K562 (cell line): ENCODE data around the gene USF2. TPM values are rescaled to one million over a fixed set of nuclear protein-coding genes. Genes with fewer than 3 reads are reported as not detected.
A peak's percentile ranks its signal among the peaks of the same experiment; 100 is the strongest.

Experiments used
- CCNT2 ChIP-seq: IDR thresholded peaks from 2 replicates; pipeline ENCODE4 v1.6.1; 2011; ENCODE audit warnings: borderline replicate concordance, low read depth, mild to moderate bottlenecking, moderate library complexity, mixed read lengths, low read length; ENCODE audit not compliant: insufficient read length; ENCODE audit errors: extremely low read depth
- HDAC2 ChIP-seq: fragments of 450-650 bp; IDR thresholded peaks from 2 replicates; pipeline ENCODE4 v1.6.1; 2016; ENCODE audit warnings: mild to moderate bottlenecking
- MYBL2 ChIP-seq, 2 experiments: fragments of 450-650 bp in 1 of 2; sonication (generic) in 1 of 2; formaldehyde crosslinking in 1 of 2; IDR thresholded peaks; 2 replicates each; pipeline versions ENCODE4 v1.6.1 to v1.8.1; 2017 to 2022; ENCODE audit warnings: borderline replicate concordance in 1 of 2, inconsistent platforms in 1 of 2, low read depth in 1 of 2, mild to moderate bottlenecking in 1 of 2, missing genetic modification reagents in 1 of 2, moderate library complexity in 1 of 2
- PRDM10 ChIP-seq: fragments of 450-650 bp; IDR thresholded peaks from 2 replicates; pipeline ENCODE4 v1.6.1; 2018; ENCODE audit not compliant: partially characterized antibody
- PYGO2 ChIP-seq: fragments of 450-650 bp; IDR thresholded peaks from 2 replicates; pipeline ENCODE4 v1.6.1; 2016; ENCODE audit warnings: mild to moderate bottlenecking, missing genetic modification characterization, moderate library complexity, missing compliant biosample characterization
- RB1 ChIP-seq: fragments of 450-650 bp; IDR thresholded peaks from 2 replicates; pipeline ENCODE4 v1.6.1; 2017; ENCODE audit warnings: low read depth, mild to moderate bottlenecking
- THRB ChIP-seq: fragments of 450-650 bp; formaldehyde crosslinking; conservative IDR thresholded peaks from 2 replicates; pipeline ENCODE4 v1.4.0; 2022; ENCODE audit warnings: mild to moderate bottlenecking, missing genetic modification characterization
- ZNF212 ChIP-seq: fragments of 450-650 bp; formaldehyde crosslinking; IDR thresholded peaks from 2 replicates; pipeline ENCODE4 v1.4.0; 2020; ENCODE audit warnings: mild to moderate bottlenecking
- ZNF444 ChIP-seq: fragments of 250-450 bp; sonication (Bioruptor Pico); IDR thresholded peaks from 2 replicates; pipeline ENCODE4 v1.4.0; 2020; ENCODE audit warnings: mild to moderate bottlenecking, moderate library complexity
- polyA plus RNA-seq, 8 experiments: library from polyadenylated mRNA; depleted of rRNA in 4 of 8; stranded (reverse) in 5 of 8; unstranded in 3 of 8; fragments of >200 nt; fragmentation: Nextera tagmentation in 2 of 8; fragmentation: Illumina TruSeq in 1 of 8; extraction: Ambion mirVana in 2 of 8; extraction: Trizol in 1 of 8; gene quantifications; 2 replicates each; pipeline versions ENCODE4 v1.2.1 to v1.2.3, GENCODE V29; 2011 to 2014; ENCODE audit warnings: inconsistent platforms in 1 of 8, missing spikeins in 1 of 8
- total RNA-seq, 7 experiments: library from RNA; depleted of rRNA in 6 of 7; stranded (reverse); fragments of >200 nt in 6 of 7; fragmentation: Illumina TruSeq in 2 of 7; extraction: Trizol in 2 of 7; gene quantifications; 2 replicates each; pipeline versions ENCODE4 v1.2.1 to v1.2.3, GENCODE V29; 2011 to 2021; ENCODE audit warnings: low replicate concordance in 1 of 7
- TF ChIP-seq, protein P1 (sequence below): fragments of 450-650 bp; IDR thresholded peaks from 2 replicates; pipeline ENCODE4 v1.6.1; 2016; ENCODE audit warnings: low read depth
- TF ChIP-seq, protein P2 (sequence below), 2 experiments: fragments of 450-650 bp; IDR thresholded peaks; 2 replicates each; pipeline ENCODE4 v1.6.1; 2016

The USF2 gene
- total and polyA plus RNA-seq, 9 of the 15 experiments (the other 6 are each of a cell fraction or from before 2014, with no cell fraction given), result 0.27 to 93.7 (median 58.4) TPM

DNA sequence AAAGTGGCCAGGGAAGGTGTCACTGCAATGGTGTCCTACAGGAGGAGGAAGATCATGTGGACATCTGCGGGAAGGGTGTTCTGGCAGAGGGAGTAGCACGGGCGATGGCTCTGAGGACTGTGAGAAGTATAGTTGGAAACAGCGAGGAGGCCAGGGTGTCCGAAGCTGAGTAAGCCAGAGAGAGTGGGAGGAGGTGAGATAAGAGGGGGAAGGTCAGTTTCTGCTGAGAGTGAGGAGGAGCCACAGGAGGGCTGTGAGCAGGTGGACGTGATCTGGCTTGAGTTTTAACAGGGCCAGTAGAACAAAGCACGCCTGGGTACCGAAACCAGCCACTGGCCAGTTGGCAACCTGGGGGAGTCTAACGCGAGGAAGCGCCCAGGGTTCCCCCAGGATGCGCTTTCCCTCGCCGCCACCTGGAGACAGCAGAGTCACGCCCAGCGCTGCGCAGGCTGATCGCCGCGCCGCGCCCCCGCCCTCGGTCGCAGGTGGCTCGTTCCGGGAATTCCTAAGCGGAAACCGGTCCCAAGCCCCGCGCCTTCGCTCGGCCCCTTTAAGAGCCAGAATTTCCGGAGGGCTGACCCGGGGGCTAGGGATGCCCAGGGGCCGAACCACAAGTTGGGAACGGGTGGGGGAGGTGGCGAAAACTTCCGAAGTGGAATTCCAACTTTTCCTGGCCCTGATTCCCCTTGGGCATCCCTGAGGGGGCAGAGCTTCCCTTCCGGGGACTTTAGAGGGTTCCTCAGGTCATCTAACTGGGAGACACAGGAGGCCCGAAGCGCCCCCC is 21.0 kb upstream of the USF2 start (continued):
- TF ChIP-seq PRDM10, result no peak
- TF ChIP-seq ZNF444, result no peak
- TF ChIP-seq THRB, result peak; percentile 83; the same call in 1 of the 2 replicates
- no peak for TF ChIP-seq ZNF212 (CRISPR knock-in tag)
- TF ChIP-seq, protein P1, sequence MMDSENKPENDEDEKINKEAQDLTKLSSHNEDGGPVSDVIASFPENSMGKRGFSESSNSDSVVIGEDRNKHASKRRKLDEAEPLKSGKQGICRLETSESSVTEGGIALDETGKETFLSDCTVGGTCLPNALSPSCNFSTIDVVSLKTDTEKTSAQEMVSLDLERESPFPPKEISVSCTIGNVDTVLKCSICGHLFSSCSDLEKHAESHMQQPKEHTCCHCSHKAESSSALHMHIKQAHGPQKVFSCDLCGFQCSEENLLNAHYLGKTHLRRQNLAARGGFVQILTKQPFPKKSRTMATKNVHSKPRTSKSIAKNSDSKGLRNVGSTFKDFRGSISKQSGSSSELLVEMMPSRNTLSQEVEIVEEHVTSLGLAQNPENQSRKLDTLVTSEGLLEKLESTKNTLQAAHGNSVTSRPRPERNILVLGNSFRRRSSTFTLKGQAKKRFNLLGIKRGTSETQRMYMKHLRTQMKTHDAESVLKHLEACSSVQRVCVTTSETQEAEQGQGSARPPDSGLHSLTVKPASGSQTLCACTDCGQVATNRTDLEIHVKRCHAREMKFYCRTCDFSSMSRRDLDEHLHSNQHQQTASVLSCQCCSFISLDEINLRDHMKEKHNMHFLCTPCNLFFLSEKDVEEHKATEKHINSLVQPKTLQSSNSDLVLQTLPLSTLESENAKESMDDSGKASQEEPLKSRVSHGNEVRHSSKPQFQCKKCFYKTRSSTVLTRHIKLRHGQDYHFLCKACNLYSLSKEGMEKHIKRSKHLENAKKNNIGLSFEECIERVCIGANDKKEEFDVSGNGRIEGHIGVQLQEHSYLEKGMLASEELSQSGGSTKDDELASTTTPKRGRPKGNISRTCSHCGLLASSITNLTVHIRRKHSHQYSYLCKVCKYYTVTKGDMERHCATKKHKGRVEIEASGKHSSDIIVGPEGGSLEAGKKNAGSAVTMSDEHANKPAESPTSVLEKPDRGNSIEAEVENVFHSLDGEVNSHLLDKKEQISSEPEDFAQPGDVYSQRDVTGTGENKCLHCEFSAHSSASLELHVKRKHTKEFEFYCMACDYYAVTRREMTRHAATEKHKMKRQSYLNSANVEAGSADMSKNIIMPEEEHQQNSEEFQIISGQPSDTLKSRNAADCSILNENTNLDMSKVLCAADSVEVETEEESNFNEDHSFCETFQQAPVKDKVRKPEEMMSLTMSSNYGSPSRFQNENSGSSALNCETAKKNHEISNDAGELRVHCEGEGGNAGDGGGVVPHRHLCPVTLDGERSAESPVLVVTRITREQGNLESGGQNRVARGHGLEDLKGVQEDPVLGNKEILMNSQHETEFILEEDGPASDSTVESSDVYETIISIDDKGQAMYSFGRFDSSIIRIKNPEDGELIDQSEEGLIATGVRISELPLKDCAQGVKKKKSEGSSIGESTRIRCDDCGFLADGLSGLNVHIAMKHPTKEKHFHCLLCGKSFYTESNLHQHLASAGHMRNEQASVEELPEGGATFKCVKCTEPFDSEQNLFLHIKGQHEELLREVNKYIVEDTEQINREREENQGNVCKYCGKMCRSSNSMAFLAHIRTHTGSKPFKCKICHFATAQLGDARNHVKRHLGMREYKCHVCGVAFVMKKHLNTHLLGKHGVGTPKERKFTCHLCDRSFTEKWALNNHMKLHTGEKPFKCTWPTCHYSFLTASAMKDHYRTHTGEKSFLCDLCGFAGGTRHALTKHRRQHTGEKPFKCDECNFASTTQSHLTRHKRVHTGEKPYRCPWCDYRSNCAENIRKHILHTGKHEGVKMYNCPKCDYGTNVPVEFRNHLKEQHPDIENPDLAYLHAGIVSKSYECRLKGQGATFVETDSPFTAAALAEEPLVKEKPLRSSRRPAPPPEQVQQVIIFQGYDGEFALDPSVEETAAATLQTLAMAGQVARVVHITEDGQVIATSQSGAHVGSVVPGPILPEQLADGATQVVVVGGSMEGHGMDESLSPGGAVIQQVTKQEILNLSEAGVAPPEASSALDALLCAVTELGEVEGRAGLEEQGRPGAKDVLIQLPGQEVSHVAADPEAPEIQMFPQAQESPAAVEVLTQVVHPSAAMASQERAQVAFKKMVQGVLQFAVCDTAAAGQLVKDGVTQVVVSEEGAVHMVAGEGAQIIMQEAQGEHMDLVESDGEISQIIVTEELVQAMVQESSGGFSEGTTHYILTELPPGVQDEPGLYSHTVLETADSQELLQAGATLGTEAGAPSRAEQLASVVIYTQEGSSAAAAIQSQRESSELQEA, result no peak
- peak; percentile 59 for TF ChIP-seq CCNT2
- TF ChIP-seq HDAC2, result peak; percentile 95
- TF ChIP-seq PYGO2 (tag), result 0 out of 2 replicates have a peak, but pooled peaks have one; percentile 55
- peak; percentile 63; the same call in 1 of the 2 replicates for TF ChIP-seq RB1
- TF ChIP-seq MYBL2 (IDR thresholded peaks at IDR 0.05; ENCODE audit: low read depth), result no peak; the same call in 1 of the 2 replicates
- no peak for TF ChIP-seq MYBL2 (CRISPR knock-in tag; IDR thresholded peaks at IDR 0.05; ENCODE audit: borderline replicate concordance)
- TF ChIP-seq, protein P2, sequence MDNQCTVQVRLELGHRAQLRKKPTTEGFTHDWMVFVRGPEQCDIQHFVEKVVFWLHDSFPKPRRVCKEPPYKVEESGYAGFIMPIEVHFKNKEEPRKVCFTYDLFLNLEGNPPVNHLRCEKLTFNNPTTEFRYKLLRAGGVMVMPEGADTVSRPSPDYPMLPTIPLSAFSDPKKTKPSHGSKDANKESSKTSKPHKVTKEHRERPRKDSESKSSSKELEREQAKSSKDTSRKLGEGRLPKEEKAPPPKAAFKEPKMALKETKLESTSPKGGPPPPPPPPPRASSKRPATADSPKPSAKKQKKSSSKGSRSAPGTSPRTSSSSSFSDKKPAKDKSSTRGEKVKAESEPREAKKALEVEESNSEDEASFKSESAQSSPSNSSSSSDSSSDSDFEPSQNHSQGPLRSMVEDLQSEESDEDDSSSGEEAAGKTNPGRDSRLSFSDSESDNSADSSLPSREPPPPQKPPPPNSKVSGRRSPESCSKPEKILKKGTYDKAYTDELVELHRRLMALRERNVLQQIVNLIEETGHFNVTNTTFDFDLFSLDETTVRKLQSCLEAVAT (IDR thresholded peaks at IDR 0.05), result peak; percentile 42 to 75; a peak in 2 of 4 replicates
